Limb (tissue), 2 donors: ENCODE data around the gene UHRF1.
"Not testable (repeated sequence)": the region's sequence is repeated elsewhere in the genome, so short reads cannot be mapped to it uniquely, and the experiment has no call there.

Experiments
- DNase-seq, 2 donors: peaks; one replicate each; pipeline ENCODE4 v3.0.0-alpha.2; 2016; ENCODE audit errors: extremely low spot score in 2 of 2

The UHRF1 gene

DNA sequence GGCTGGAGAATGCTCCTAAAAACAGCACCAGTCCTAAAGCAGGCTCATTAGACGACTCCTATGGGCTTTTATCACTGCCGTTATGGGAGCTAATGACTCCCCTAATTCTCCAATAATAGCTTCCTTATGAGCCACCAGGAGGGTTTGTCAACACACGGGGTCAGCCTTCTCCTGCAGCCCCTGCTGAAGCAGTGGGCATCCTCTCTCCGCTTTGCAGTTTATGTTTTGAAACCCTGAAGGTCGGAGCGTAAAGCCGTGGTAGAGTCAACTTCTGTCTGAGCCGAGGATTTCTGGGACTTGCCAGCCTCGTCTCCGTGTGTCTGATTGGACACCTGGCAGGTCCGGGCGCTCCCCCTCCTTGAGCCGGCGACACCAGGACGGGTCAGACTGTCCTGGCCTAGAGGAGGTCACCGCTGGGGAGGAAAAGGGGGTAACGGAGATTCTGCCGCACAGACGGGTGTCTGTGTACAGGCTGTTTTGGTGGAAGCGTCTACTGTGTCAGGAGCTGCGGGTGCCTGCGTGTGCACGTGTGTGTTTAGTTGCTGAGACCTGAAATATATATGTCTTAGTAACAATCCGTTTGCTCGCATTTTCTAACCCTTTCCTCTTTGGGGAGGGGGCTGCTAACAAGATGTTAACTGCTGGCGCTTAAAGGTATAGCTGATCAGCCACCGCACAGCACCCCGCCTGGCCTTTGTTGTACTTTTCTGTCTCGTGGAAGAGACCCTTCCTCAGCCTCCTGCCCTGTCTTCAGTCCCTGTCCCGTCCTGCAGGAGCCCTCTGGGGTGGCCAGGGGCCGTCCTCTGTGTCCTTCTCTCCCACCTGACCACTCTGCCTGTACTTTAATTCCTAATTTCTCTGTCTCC lies 61.5 kb downstream of the UHRF1 start:
- DNase-seq: no peak

DNA sequence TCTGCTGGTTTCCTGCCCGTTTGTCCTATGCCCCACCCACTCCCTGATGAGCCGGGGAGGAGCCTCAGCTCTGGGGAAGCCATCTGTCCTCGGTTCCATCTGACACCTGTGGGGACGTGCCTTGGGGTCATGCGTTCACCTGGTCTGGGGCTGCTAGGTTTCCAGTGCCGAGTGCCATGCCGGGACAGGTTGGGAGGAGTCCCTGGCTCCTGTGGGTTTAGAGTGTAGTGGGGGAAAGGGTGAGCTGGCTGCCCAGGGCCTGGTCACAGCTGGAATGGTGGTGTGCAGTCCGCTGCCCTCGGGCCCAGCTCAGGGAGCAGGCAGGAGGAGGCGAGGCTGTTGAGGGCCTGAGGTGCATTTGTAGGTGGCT lies 62.1 kb downstream of the UHRF1 start:
- DNase-seq: no peak

DNA sequence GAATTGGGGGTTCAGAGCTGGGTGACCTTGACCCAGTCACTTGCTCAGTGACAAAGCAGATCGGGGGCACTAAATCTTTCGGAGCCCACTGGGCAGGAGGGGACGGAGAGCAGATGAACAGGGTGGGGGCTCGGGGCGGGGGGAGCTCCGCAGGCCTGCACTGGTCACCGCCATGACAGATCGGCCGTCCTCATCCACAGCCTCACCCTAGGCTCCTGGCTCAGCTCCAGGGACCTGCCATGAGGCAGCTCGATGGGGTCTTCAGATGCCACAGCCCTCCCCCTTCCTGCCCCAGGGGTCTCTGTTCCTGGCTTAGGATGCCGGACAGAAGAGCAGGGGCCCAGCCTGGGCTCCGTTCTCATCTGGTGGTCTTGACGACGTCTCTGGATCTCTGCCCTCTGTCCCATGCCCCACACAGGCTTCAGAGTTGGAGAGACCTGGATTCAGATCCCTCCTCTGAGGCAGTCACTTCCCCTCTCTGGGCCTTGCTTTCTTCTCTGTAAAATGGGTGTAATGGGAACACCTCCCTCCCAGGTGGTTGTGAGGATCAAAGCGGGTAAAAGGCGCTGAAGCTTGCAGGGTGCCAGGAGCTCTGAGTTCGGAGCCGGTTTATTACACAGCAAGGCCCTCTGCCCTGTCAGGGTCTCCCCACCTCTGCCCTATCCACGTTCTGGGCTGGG lies 62.7 kb downstream of the UHRF1 start:
- DNase-seq: no peak

DNA sequence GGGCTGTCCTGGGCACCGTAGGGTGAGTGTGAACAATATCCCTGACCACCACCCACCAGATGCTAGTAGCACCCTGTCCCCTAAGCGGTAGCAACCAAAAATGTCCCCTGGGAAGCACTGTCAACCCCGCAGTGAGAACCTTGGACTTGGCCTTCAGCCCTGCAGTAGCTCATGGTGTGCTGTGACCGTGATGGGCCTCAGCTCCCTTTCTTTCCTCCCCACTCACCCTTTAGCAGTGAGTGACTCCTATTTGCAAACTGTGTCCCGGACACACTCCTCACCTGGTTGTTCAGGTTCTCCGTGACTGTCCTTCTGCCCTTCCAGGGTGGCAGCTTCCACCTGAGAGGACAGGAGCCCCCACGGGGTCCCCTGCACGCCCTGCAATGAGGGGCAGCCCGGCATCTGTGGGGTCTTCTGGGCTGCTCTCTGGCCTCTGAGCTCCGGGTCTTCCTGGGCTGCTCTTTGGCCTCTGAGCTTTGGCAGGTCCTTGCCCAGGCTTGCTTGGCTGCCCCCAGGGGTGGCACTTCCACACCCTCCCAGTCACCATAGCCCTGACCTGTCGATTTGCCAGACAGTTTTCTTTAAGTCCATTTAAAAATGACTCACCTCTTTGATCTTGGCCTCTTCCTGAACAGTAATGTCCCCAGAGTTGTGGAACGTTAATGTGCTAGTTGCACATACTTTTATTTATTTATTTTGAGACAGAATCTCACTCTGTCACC lies 63.4 kb downstream of the UHRF1 start:
- DNase-seq: no peak

DNA sequence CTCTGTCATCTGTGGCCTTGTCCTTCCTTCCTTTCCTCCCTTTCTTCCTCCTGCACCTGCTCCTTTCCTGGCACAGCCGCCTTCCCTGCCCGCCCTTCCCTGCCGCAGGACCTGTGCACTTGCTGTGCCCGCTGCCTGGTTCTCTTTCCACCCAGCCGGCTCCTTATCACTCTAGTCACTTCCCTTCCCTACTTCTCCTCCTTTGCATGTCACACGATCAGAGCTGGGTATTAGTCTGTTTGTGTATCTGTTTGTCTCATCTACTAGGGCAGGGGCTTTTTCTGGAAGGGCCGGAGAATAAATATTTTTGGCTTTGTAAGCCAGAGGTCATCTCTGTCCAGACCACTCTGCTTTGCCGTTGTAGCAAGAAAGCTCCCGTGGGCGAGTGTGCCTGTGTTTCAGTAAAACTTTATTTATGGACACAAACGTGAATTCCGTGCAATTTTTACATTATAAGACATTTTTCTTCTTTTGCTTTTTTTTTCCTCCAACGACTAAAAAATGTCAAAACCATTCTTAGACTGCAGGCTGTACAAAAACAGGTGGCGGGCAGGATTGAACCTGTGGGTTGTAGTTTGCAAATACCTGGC lies 65.7 kb downstream of the UHRF1 start:
- no peak for DNase-seq

DNA sequence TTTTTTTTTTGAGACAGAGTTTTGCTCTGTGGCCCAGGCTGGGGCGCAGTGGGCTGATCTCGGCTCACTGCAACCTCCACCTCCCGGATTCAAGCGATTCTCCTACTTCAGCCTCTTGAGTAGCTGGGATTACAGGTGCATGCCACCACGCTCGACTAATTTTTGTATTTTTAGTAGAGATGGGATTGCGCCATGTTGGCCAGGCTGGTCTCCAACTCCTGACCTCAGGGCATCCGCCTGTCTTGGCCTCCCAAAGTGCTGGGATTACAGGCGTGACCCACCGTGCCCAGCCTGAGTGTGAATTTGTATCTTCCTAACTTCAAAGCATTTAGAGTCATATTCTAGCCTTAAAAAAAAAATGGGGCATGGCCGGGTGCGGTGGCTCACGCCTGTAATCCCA lies 66.3 kb downstream of the UHRF1 start:
- DNase-seq: not testable (repeated sequence)

DNA sequence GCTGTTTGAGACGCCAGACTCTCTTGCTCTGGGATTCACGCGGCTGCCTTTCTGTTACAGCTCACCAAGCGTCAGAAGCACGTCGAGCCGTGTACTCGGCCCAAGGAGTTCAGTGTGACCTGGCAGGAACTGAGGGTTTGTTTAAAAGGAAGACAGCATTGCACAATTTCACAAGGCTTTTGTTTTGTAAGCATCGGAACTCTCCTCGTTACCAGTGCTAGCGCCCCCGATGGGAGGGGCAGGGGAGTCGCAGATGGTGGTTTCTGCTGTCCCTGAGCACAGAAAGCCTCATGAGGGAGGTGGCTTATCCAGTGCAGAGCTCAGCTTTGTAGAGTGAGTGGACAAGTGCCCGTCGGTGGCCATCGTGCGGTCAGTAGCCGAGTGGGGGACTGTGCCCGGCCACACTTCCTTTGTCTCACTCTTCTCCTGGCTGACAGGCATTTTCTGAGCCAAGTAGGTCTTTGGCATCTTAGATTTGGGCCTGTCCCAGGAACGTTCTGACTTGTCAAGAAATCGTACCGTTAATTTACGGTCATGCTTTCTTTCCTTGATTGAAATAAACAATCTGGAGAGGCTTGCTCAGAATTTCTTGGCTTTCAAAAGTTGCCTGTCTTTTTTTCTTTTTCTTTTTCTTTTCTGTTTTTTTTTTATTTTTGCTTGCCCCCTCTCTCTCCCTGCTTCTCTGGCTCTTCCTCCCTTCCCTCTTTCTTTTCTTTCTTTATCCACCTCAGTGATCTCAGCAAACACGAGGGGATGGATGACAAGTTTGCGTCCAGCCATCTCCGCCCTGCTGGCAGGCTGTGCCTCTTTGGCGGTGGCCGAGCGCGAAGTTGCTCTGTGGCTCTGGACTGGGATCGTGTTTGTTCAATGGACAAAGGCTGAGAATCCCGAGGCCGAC lies 67.3 kb downstream of the UHRF1 start:
- DNase-seq: no peak

GRCh38 chr19:4977299-4978174 lies 68.2 kb downstream of the UHRF1 start:
- no peak for DNase-seq

- no peak for DNase-seq
Measured at GRCh38 chr19:4979211-4979807, 70.0 kb downstream of the UHRF1 start.

DNA sequence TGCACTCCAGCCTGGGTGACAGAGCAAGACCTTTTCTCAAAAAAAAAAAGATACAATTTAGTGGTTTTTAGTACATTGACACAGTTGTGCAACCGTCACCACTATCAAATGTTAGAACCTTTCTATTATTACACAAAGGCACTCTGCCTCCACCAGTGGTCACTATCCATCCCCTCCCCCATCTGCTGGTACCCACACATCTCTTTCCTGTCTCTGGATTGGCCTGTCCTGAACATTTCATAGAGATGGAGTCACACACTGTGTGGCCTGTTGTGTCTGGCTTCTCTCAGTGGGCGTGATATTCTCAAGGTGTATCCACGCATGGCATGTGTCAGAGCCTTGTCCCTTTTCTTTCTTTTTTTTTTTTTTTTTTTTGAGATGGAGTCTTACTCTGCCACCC lies 70.8 kb downstream of the UHRF1 start:
- DNase-seq: no peak

GRCh38 chr19:4980838-4981680 lies 71.8 kb downstream of the UHRF1 start:
- DNase-seq: no peak

DNA sequence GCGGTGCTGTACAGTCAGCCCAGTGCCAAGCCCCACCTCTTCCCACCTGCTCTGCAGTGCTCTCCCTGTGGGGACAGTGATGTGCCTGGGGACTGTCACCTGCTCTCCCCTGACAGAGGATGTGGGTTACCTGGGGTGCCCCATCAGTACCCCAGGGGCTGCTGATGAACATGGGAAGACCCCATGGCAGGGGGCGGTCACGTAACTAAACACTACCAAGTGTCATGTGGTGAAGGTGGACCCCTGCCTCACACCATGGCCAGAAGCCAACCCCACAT lies 72.3 kb downstream of the UHRF1 start:
- DNase-seq: no peak

- no peak for DNase-seq
Measured at GRCh38 chr19:4983346-4984105, 74.2 kb downstream of the UHRF1 start.

DNA sequence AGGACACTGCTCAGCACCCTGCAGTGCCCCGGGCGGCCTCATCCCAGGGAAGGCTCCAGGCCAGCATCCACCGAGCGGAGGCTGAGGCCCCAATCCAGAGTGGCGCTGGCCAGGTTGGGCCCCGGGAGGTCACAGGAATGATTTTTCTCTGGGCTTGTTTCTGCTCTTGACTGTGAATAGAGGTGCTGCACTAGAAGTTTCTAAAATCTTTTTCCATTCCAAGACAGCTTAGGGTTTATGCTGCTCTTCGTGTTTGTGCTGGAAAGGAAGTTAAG lies 74.7 kb downstream of the UHRF1 start:
- DNase-seq: no peak

- no peak for DNase-seq
Measured at GRCh38 chr19:4984438-4984990, 75.2 kb downstream of the UHRF1 start.

- no peak for DNase-seq
Measured at GRCh38 chr19:4985551-4985991, 76.3 kb downstream of the UHRF1 start.

- DNase-seq: no peak
Measured at GRCh38 chr19:4986056-4986455, 76.8 kb downstream of the UHRF1 start.

GRCh38 chr19:4986471-4986891 lies 77.2 kb downstream of the UHRF1 start:
- DNase-seq: no peak
